ENCODE data around the gene RGS19.
A peak's percentile ranks its signal among the peaks of the same experiment; 100 is the strongest.
"Not testable (repeated sequence)": the region's sequence is repeated elsewhere in the genome, so short reads cannot be mapped to it uniquely, and the experiment has no call there.

RGS19 gene

DNA sequence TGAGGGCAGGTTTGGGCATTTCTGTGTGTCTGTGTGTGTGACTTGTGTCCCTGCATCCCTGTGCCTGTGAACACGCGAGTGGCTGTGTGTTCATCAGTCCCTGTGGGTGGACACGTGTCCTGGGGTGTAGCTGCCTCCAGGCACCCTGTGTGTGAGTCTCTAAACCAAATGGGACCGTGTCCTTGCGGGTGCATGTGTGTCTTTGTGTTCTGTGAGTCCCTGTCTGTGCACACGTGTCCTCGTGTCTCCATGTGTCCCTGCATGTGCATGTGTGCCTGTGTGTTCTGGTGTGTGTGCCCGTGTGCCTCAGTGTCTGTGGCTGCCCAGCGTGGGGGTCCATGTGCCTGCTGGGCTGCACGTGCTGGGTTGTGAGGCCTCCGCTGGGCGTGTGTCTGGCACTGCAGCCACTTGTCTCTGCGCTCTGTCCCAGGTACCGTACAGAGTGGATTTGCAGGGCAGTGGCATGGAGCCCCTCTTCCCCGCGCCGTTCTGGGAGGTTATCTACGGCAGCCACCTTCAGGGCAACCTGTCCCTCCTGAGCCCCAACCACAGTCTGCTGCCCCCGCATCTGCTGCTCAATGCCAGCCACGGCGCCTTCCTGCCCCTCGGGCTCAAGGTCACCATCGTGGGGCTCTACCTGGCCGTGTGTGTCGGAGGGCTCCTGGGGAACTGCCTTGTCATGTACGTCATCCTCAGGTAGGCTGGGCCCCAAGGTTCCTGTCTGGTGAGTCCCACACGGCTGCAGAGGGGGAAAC is 13.1 kb upstream of the RGS19 start:
- DNase-seq, result no peak

GRCh38 chr20:64091770-64092169 is 12.5 kb upstream of the RGS19 start:
- peak; percentile 59 for DNase-seq

- no peak for DNase-seq
Measured at GRCh38 chr20:64091340-64091739, 12.0 kb upstream of the RGS19 start.

DNA sequence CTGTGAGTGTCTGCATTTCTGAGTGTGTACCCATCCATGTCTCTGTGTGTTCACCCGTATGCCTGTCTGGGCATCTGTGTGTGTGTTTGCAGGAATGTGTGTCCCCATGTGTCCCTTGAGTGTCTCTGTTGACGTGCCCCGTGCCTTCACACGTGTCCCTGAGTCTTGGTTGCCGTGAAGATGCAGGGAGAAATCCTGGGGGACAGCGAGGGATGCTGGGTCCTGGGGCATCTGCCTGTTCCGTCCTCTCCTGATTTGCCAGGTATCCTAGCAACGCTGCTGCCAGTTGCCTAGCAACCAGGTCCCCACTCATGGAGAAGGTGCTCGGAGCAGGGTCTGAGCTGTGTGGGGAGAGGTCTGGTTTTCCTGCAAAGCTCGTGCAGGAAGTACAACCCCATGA is 10.8 kb upstream of the RGS19 start:
- peak; percentile 86 for DNase-seq

- not testable (repeated sequence) for DNase-seq
Measured at GRCh38 chr20:64088586-64088985, 9.3 kb upstream of the RGS19 start.

GRCh38 chr20:64087226-64087825 is 8.0 kb upstream of the RGS19 start:
- not testable (repeated sequence) for DNase-seq

DNA sequence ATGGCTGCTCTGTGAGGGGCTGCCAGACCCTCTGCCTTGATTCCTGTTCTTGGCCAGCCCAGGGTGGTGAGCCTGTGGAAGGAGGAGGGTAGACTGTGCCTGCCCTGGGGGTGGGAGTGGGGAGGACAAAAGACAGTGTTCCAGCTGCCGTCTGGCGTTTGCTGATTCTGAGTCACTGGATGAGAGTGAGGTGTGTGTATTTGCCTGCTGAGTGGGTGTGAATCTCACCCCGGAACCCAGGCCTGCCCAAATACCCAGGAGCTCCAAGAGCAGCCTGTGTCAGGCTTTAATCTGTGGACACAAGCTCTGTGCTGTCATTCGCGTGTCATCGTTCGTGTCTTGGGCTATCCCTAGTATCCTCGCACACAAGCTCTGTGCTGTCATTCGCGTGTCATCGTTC is 7.5 kb upstream of the RGS19 start:
- DNase-seq, result no peak

DNA sequence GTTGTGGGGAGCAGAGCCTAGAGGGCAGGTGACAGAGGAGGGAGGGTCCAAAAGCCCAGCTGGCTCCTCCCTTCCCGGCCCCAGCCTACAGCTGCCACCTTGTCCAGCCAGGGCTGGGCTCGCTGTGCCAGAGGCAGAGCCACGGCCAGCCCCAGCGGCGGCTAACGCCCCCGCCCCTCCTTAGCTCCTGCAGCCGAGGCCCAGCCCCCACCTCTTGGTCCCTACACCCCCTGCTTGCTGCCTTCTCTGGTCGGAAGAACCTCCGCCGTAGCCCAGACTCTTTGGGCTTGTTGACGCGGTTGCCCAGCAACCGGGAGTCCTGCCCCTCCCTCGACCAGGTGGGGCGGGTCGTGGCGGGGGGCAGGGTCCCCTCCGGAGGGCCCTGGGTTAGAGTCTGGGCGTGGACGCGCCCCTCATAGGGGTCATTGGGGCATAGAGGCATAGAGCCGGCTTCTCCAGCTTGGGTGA is 5.4 kb upstream of the RGS19 start:
- DNase-seq, result no peak

- DNase-seq, result peak; percentile 64
Measured at GRCh38 chr20:64083804-64084684, 4.7 kb upstream of the RGS19 start, which contains the start of gene LKAAEAR1. Gene LKAAEAR1 (minus strand): TSS chr20:64084398. CDS start chr20:64084219, 179 bp downstream.

DNA sequence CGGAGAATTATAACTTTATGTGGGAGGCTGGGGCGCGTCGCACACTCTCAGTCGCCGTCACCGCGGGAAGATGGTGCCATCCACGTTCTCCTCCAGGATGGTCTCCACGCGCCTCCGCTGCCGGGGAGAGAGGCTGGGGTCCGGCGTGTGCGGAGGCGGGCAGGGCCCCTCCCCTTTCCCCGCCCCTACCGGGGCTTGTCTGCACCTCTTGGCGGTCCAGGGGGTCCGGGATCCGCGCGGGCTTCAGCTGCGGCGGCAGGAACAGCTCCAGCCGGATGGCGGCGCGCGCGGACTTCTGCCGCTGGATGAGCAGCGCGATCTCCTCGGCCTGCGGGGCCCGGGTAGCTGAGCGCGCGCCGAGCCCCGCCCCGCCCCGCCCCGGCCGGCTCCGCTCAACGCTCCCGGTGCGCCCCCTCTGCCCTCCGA is 4.1 kb upstream of the RGS19 start:
- peak; percentile 87 for DNase-seq

DNA sequence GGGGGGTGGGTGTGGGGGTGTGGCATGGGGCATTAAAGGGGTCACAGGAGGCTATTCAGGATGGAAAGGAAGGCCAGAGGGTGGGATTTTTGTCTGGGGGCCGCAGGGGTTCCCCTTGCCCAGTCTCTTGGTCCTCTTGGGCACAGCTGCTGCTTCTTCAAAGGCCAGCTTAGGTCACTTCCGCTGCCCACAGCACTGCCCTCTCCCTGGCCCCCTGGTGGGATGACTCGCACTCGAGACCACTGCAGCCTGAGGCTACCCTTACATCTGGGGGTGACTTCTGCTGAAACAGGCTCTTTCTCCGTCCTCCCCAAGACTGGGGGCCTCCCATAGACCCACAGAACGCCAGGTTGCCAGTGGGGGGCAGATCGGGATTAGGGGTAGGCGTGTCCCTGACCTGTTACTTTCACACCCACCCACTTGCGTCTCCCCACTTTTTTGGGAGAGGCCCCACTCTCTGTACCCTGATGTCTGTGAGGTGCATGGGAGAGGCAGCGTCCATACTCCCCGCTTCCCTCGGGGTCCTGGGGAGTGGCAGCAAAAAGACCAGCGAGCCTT is 3.6 kb upstream of the RGS19 start:
- DNase-seq, result no peak

DNA sequence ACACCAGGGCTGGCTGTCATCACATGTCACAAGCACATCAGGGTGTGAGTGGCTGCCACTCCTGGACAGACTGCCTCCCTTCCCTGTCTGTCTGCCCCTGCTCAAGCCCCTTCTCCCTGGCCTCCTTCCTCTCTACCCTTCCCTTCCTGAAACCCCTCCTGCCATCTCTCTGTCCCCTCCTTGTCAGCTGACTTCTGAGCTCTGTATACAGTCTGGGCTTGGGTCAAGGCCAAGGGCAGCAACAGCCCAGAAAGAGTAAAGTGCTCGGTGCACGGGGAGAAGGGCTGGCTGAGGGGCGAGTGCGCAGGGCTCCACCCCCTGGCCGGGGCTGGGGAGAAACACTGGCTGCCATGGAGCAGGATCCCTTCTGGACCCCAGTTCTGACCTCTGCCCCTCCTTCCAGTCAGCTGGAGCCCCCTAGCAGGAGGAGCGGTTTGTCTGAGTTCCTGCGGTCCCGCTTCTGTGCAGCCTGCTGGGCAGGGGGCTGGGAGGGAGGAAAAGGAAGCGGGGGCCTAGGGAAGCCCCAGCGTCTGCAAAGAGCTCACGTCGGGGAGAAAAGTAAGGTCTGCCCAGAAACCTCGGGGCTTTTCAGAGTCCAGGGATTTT is 2.9 kb upstream of the RGS19 start:
- DNase-seq, result no peak

DNA sequence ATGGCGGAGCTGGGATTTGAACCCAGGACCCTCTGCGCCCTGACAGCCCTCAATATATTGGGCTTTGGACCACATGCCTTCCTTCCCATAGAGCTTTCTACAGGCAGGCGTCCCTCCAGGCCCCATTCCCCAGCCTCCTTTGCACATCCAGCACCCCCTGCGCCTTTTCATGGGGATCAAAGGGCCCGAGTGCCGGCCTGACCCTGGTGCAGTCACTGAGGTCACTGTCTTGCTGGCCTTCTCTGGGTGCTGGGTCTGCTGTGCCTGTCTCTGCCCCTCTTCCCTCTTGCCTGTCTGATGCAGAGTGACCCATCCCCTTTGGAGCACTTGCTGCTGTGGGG is 2.3 kb upstream of the RGS19 start:
- DNase-seq, result no peak

DNA sequence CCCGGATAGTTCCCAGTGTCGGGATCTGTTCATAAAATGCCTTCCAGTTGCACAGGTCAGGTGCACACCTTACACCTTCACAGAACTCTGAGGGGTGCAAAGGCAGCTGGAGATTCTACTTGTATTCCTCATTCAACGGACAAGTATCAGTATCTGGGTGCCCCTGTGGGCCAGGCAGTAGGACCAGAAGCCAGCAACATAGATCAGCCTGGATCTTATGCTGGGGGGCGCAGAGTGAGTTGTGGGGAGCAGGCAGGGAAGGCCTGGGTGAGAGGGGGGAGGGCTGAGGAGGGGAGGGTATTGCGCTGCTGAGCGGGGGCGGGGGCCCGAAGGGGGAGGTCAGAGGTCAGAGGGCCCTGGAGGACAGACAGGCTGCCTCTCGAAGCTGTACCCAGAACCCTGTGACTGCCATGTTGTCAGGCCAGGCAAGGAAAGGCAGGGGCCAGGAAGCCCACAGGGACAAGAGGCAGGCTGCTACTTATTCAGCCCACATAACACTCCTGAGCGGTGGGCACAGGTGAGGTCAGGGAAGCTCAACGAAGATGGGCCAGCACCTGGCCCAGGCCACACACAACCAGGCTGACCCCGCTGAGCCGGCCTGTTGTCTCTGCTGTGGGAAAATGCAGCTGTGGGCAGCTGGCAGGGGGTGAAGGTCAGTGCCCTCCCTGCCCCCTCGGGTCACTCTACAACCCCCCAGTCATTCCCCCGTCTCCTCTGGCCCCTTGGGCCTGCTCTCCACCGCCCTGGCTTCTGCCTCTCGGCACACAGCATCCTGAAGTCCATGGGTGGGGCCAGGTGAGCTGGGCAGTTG is 1.7 kb upstream of the RGS19 start:
- no peak for DNase-seq

DNA sequence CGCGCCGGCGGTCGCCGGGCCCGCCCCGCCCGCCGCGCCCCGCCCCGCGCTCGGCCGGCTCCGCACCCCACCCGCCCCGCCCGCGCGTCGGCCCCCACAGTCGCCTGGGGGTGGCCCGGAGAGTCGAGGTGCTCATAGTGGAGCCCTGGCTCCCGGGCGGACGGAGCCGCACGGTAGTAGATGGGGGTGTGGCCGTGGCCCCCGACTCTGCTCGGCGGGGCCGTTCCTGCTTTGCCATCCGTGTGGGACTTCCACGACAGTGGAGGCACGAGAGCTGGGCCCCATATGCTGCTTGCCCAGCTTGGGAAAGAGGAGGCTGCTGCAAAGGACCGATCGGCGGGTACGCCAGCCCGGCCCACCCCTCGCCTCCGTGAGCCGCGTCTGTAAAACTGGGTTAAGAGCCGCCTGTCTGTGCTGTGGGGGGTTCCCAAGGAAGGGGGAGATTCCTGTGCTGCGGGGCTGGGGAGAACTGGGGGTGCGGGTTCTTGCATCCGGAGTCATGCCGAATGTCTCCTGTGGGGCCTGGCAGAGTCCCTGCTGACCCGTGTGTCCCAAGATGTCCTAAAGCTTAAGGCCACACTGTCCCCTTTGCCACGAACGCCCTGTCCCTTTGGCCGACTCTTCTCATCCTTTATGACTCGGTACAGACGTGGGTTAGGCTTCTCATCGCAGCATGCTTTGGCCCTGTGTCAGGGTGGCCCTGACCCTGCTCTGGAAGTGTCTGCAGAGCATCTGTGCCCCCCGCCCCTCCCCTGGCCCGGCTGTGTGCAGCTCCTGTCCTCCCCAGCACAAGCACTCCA is 895 bp upstream of the RGS19 start, which contains the start of gene OPRL1:
OPRL1 (plus strand) TSS at position 70 of the 800 bp plus-strand sequence. CDS start 12,639 bp downstream, outside the sequence.
- DNase-seq, result peak; percentile 58

DNA sequence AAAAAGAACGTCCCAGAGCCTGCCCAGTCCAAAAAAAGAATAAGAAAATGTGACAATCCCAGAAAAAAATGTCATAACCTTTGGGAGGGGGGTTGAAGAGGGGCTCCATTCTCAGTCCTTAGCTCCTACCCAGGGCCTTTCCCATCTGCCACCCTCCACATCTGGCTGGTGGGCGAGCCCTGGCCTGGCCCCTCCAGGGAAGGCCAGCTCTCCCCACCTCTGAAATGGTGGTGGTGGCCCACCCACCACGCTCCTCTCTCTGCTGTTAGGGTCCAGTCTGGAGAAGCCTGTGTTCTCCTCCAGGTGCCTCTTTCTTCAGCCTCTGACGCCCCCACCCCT is 415 bp downstream of the RGS19 start:
- no peak for DNase-seq

DNA sequence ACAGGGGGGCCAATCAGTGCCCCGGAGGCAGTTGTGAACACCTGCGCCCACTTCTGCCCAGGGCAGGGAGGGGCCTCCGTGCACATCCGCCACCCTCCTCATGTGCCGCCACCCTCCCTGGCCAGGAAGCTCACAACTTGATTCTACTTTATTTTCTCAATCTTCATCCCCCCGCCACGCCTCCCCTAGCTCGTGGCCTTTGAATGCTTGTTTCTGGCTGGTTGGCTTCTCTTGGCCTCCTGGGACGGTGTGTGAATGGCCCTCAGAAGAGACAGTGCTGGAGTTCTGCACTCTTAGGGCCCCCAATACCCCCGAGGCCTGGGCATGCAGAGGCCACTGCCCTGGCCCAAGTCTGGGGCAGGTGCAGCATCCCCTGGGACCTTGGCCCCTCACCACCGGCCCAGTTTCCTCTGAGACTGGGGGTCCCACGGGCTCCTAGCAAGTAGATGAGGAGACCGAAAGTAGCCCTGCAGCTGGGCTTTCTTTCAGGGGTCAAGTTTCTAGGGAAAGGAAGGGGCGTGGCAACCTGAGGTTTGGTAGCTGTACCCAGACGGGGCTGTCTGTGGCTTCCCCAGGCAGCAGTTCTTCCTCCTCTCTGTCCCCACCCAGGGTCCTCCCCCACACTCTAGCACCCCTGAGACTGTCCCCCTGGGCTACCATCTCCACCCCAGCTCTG is 1.3 kb downstream of the RGS19 start:
- no peak for DNase-seq

GRCh38 chr20:64077541-64077875 is 1.8 kb downstream of the RGS19 start:
- no peak for DNase-seq

GRCh38 chr20:64077094-64077493 is 2.2 kb downstream of the RGS19 start:
- no peak for DNase-seq
